SH-SY5Y (cell line): ENCODE measurements around the gene PRKG1.

Experiments
- GATA2 ChIP-seq: IDR thresholded peaks from 2 replicates; pipeline ENCODE4 v1.6.1; 2011; ENCODE audit warnings: mild to moderate bottlenecking, low read depth, low read length
- GATA3 ChIP-seq: IDR thresholded peaks from 2 replicates; pipeline ENCODE4 v1.6.1; 2011; ENCODE audit warnings: low read depth, mild to moderate bottlenecking, low read length, moderate library complexity

PRKG1 gene

GRCh38 chr10:51542853-51543252 is 468.6 kb downstream of the PRKG1 start:
- TF ChIP-seq GATA2: no peak
- no peak for TF ChIP-seq GATA3

GRCh38 chr10:51544933-51545332 is 470.6 kb downstream of the PRKG1 start:
- no peak for TF ChIP-seq GATA2

GRCh38 chr10:51547941-51548340 is 473.7 kb downstream of the PRKG1 start:
- TF ChIP-seq GATA3: no peak

- TF ChIP-seq GATA3 (no peak), GATA2 (no peak)
These were observed 478.6 kb downstream of the PRKG1 start for GRCh38 chr10:51552879-51553278.

- TF ChIP-seq GATA3 (no peak), GATA2 (no peak)
These were observed 490.7 kb downstream of the PRKG1 start for GRCh38 chr10:51564896-51565510.

GRCh38 chr10:51567271-51567670 is 493.0 kb downstream of the PRKG1 start:
- TF ChIP-seq GATA2: no peak

- TF ChIP-seq GATA2: no peak
- TF ChIP-seq GATA3: no peak
These were observed 495.2 kb downstream of the PRKG1 start for GRCh38 chr10:51569467-51569866.

GRCh38 chr10:51574248-51575048 is 500.2 kb downstream of the PRKG1 start:
- TF ChIP-seq GATA3 (no peak), GATA2 (no peak)

- TF ChIP-seq GATA3: no peak
- no peak for TF ChIP-seq GATA2
These were observed 509.7 kb downstream of the PRKG1 start for GRCh38 chr10:51583976-51584375.

- TF ChIP-seq GATA3: no peak
- TF ChIP-seq GATA2: no peak
These were observed 511.5 kb downstream of the PRKG1 start for GRCh38 chr10:51585742-51586141.

GRCh38 chr10:51588984-51589383 is 514.7 kb downstream of the PRKG1 start:
- TF ChIP-seq GATA3: no peak

GRCh38 chr10:51590818-51591217 is 516.5 kb downstream of the PRKG1 start:
- no peak for TF ChIP-seq GATA2
- no peak for TF ChIP-seq GATA3

GRCh38 chr10:51596695-51597094 is 522.4 kb downstream of the PRKG1 start:
- TF ChIP-seq GATA3: no peak
- no peak for TF ChIP-seq GATA2

- TF ChIP-seq GATA2 (no peak), GATA3 (no peak)
These were observed 525.4 kb downstream of the PRKG1 start for GRCh38 chr10:51599647-51600046.

- TF ChIP-seq GATA2: no peak
- no peak for TF ChIP-seq GATA3
These were observed 528.0 kb downstream of the PRKG1 start for GRCh38 chr10:51602326-51602725.
